HK-2 (cell line): ENCODE measurements around the gene LST1.

Experiments
- DNase-seq: peaks from one replicate; pipeline ENCODE4 v3.0.0-alpha.2; 2018; ENCODE audit not compliant: unreplicated experiment

The LST1 gene

GRCh38 chr6:31620586-31621319 lies 34.7 kb downstream of the LST1 start, which contains the start of gene PRRC2A:
PRRC2A (plus strand) TSS chr6:31620715; CDS start chr6:31622790, 2,075 bp downstream.
- no peak for DNase-seq

- no peak for DNase-seq
Measured at GRCh38 chr6:31621320-31621939, 35.4 kb downstream of the LST1 start.

DNA sequence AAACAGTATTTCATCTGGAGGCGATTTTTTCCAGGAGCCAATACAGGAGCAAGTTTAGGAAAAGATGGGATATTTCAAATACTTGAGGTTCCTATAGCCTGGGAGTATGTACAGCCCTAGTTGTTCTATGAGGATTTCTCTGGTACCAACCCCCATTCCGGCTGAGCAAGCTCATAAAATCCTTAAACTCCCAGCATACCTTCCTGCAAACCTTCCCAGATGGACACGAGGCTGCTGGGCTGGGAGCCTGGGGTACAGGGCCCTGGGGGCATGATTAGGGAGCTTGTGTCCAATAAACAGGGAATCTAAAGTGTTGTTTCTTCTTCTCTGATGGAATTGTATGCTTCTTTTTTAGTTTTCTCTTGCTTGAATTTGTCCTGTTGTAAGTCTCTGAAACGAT lies 35.9 kb downstream of the LST1 start:
- DNase-seq: no peak

GRCh38 chr6:31622684-31623091 lies 36.6 kb downstream of the LST1 start:
- DNase-seq: no peak

DNA sequence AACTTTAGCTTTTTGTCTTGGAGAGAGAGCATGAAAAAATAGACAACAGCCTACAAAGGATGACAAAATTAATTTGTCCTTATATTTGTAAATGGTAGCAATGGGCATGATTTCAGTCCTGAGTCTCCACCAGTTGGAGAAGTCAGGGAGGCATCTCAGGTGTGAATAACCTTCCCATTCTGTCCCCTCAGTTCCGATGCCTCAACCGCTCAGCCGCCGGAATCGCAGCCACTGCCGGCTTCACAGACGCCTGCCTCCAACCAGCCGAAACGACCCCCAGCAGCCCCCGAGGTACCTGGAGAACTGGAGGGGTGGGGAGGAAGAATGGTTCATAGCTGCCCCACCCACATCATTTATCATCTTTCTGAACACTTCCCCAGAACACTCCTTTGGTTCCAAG lies 38.0 kb downstream of the LST1 start:
- no peak for DNase-seq

GRCh38 chr6:31626952-31627351 lies 40.9 kb downstream of the LST1 start:
- no peak for DNase-seq

DNA sequence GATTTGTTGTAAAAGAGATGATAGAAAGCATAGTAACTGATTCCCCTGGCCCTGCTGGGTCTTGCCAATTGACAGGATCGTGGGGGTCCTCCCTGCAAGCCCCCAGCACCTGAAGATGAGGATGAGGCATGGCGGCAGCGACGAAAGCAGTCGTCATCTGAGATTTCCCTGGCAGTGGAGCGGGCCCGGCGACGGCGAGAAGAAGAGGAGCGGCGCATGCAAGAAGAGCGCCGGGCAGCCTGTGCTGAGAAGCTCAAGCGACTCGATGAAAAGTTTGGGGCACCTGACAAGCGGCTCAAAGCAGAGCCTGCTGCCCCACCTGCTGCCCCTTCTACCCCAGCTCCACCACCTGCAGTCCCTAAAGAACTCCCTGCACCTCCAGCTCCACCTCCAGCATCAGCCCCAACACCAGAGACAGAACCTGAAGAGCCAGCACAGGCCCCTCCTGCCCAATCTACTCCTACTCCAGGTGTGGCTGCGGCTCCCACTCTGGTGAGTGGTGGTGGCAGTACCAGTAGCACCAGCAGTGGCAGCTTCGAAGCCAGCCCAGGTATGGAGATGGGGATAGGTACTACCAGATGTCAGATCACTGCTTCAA lies 41.7 kb downstream of the LST1 start:
- DNase-seq: no peak

GRCh38 chr6:31629014-31629413 lies 42.9 kb downstream of the LST1 start:
- no peak for DNase-seq

DNA sequence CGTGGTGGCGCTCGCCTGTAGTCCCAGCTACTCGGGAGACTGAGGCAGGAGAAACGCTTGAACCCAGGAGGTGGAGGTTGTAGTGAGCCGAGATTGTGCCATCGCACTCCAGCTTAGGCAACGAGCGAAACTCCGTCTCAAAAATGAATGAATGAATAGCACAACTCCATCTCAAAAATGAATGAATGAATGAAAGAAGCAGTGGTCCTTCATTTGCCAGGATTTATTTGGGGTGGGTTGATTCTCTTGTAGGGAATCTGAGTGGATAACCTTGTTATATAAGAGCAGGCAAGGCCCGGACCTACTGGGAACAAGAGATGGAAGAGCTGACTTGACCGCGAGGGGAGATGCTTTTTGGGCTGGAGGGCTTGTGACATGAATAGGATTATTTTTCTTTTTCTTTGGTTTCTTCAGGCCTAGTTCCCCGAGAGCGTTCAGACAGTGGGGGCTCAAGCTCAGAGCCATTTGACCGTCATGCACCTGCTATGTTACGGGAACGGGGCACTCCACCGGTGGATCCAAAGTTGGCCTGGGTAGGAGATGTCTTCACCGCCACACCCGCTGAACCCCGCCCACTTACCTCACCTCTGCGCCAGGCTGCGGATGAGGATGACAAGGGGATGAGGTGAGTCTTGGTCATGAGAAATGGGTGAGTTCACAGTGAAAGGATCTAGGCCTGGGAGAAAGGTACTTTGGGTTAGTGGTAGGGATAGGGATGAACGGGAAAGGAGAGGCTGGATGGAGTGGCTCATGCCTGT lies 44.3 kb downstream of the LST1 start:
- DNase-seq: no peak

GRCh38 chr6:31631209-31631608 lies 45.1 kb downstream of the LST1 start:
- DNase-seq: no peak

DNA sequence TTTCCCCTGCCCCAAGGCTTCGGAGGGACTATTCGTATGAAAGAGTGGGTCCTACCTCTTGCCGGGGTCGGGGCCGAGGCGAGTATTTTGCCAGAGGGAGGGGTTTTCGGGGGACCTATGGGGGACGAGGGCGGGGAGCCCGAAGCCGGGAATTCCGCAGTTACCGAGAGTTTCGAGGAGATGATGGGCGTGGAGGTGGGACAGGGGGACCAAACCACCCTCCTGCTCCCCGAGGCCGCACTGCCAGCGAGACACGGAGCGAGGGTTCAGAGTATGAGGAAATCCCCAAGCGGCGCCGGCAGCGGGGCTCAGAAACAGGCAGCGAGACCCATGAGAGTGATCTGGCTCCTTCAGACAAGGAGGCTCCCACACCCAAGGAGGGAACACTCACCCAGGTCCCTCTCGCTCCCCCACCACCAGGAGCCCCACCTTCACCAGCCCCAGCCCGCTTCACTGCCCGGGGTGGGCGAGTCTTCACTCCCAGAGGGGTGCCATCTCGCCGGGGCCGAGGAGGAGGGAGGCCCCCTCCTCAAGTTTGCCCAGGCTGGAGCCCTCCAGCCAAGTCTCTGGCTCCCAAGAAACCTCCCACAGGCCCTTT lies 45.7 kb downstream of the LST1 start:
- DNase-seq: no peak

DNA sequence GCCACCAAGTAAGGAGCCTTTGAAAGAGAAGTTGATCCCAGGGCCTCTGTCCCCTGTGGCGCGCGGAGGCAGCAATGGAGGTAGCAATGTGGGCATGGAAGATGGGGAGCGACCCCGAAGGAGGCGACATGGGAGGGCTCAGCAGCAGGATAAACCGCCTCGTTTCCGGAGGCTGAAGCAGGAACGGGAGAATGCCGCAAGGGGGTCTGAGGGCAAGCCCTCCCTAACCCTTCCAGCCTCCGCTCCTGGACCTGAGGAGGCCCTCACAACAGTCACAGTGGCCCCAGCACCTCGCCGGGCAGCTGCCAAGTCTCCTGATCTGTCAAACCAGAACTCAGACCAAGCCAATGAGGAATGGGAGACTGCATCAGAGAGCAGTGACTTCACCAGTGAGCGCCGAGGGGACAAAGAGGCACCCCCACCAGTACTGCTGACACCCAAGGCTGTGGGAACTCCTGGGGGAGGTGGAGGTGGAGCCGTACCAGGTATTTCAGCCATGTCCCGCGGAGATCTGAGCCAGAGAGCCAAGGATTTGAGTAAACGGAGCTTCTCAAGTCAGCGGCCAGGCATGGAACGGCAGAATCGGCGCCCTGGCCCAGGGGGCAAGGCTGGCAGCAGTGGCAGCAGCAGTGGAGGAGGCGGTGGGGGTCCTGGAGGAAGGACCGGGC lies 46.3 kb downstream of the LST1 start:
- DNase-seq: no peak

GRCh38 chr6:31633447-31633846 lies 47.4 kb downstream of the LST1 start:
- no peak for DNase-seq

DNA sequence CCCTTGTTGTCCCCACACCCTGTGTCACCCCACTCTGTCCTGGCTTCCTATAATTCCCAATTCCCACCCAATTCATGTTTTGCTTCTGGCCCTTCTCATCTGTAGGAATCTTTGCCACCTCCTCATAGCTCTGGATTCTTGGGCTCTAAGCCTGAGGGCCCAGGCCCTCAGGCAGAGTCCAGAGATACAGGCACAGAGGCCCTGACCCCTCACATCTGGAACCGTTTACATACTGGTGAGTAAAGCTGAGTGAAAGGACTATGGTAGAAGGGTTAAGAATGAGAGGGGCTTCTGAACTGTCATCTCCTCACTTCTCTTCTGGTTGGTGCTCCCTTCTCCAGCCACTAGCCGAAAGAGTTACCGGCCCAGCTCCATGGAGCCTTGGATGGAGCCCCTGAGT lies 48.1 kb downstream of the LST1 start:
- DNase-seq: no peak

- DNase-seq: no peak
Measured at GRCh38 chr6:31634969-31635575, 49.0 kb downstream of the LST1 start.

GRCh38 chr6:31636698-31637596 lies 50.9 kb downstream of the LST1 start:
- DNase-seq: no peak
